Calu3 (cell line): ENCODE results near the gene ABHD18. TPM values are rescaled to one million over a fixed set of nuclear protein-coding genes. Genes with fewer than 3 reads are reported as not detected.
"Not testable (repeated sequence)": the region's sequence is repeated elsewhere in the genome, so short reads cannot be mapped to it uniquely, and the experiment has no call there.

Experiments used
- BruUV-seq: library from RNA; stranded (reverse); fragments of 400-500 nt; replicated peaks from 2 replicates; lab custom pipeline; 2021; lab: Mats Ljungman, UMichigan
- CTCF ChIA-PET: fragments of 300-600 bp; sonication (Branson Sonifier 250); formaldehyde crosslinking; loops from one replicate; lab custom pipeline; 2022; ENCODE audit warnings: antibody characterized with exemption; lab: Charles Lee
- DNase-seq: peaks from one replicate; pipeline ENCODE4 v3.0.0; 2022
- H3K27ac Mint-ChIP-seq: one replicate; pipeline ENCODE4 v1.8.0; 2022; ENCODE audit warnings: mixed read lengths; ENCODE audit not compliant: unreplicated experiment
- H3K27me3 Mint-ChIP-seq: one replicate; pipeline ENCODE4 v1.8.0; 2022; ENCODE audit warnings: mixed read lengths; ENCODE audit not compliant: unreplicated experiment
- H3K36me3 Mint-ChIP-seq: one replicate; pipeline ENCODE4 v1.8.0; 2022; ENCODE audit warnings: mild to moderate bottlenecking, moderate library complexity, mixed read lengths; ENCODE audit not compliant: insufficient read depth, unreplicated experiment
- H3K4me1 Mint-ChIP-seq: one replicate; pipeline ENCODE4 v1.8.0; 2022; ENCODE audit warnings: mild to moderate bottlenecking, low read depth, mixed read lengths; ENCODE audit not compliant: unreplicated experiment
- H3K4me3 Mint-ChIP-seq: one replicate; pipeline ENCODE4 v1.8.0; 2022; ENCODE audit warnings: mild to moderate bottlenecking, low read depth, moderate library complexity, mixed read lengths; ENCODE audit not compliant: unreplicated experiment
- H3K9me3 Mint-ChIP-seq: one replicate; pipeline ENCODE4 v1.8.0; 2022; ENCODE audit warnings: low read depth, mixed read lengths; ENCODE audit not compliant: unreplicated experiment
- intact Hi-C: fragments of 100-400 bp; cut with micrococcal nuclease; formaldehyde crosslinking; loops from one replicate; pipeline ENCODE4 v1.10.0; 2022; ENCODE audit not compliant: unreplicated experiment
- total RNA-seq: library from RNA; stranded (reverse); gene quantifications from 2 replicates; pipeline ENCODE4 v1.2.3, GENCODE V29; 2022
- TF ChIP-seq, protein P1 (sequence below): fragments of 200-600 bp; IDR thresholded peaks from one replicate; pipeline ENCODE4 v1.8.0; 2022; ENCODE audit warnings: antibody characterized with exemption; ENCODE audit not compliant: unreplicated experiment

ABHD18 gene
- total RNA-seq, 1 experiment from 2014 or later: 7.3 TPM

DNA sequence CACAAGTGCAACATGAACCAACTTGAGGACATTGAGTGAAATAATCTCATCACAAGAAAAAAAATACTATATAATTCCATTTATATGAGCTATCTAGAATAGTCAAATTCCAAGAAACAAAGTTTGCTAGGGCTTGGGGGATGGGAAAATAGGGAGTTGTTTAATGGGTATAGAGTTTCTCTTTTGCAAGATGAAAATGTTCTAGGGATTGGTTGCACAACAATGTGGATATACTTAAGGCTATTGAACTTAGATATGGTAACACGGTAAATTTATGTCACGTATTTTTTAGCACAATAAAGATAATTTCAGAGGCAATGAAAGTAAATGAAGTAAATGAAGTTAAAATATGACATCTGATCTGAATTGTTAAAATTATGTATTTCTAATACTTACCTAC is 8.1 kb upstream of the ABHD18 start:
- TF ChIP-seq, protein P1, sequence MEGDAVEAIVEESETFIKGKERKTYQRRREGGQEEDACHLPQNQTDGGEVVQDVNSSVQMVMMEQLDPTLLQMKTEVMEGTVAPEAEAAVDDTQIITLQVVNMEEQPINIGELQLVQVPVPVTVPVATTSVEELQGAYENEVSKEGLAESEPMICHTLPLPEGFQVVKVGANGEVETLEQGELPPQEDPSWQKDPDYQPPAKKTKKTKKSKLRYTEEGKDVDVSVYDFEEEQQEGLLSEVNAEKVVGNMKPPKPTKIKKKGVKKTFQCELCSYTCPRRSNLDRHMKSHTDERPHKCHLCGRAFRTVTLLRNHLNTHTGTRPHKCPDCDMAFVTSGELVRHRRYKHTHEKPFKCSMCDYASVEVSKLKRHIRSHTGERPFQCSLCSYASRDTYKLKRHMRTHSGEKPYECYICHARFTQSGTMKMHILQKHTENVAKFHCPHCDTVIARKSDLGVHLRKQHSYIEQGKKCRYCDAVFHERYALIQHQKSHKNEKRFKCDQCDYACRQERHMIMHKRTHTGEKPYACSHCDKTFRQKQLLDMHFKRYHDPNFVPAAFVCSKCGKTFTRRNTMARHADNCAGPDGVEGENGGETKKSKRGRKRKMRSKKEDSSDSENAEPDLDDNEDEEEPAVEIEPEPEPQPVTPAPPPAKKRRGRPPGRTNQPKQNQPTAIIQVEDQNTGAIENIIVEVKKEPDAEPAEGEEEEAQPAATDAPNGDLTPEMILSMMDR: no peak
- Mint-ChIP-seq H3K9me3 (no peaks in the 10 kb centered on the region), H3K4me1 (no peaks in the 10 kb centered on the region), H3K27me3 (no peaks in the 10 kb centered on the region), H3K36me3 (peaks cover 7% of the 10 kb centered on the region), H3K4me3 (no peak overlapping the region), H3K27ac (no peak overlapping the region)
- no TSS peak for BruUV-seq
- DNase-seq: no peak
- intact Hi-C loops: no loop called here
- CTCF ChIA-PET: no interaction called here

DNA sequence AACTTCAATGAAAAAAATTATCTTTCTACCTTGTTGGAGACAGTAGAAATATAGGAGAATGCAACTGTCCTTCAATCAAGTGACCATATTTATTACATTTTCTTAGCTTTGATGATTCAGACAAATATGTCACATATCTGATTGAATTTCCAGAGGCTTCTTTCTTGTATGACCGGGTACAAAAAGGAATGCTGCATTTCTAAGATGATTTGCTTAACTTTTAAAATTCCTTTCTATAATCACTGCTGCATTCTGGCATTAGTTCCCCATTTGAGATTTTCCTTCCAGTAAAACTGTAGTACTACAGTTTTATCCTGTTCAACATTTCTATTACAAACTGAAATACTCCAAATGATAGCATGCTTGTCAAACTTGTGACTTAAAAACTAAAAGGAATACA is 5.4 kb upstream of the ABHD18 start:
- Mint-ChIP-seq H3K9me3 (no peaks in the 10 kb centered on the region), H3K27me3 (no peaks in the 10 kb centered on the region), H3K4me3 (no peak overlapping the region), H3K4me1 (no peaks in the 10 kb centered on the region), H3K36me3 (peaks cover 25% of the 10 kb centered on the region), H3K27ac (no peak overlapping the region)
- intact Hi-C loops: loop anchor here (10.0 kb wide), 1 partner anchor 105 kb away; the partner anchor contains the start of gene LARP1B
- no peak for DNase-seq
- no TSS peak for BruUV-seq
- CTCF ChIA-PET: no interaction called here
- TF ChIP-seq, protein P1: no peak

DNA sequence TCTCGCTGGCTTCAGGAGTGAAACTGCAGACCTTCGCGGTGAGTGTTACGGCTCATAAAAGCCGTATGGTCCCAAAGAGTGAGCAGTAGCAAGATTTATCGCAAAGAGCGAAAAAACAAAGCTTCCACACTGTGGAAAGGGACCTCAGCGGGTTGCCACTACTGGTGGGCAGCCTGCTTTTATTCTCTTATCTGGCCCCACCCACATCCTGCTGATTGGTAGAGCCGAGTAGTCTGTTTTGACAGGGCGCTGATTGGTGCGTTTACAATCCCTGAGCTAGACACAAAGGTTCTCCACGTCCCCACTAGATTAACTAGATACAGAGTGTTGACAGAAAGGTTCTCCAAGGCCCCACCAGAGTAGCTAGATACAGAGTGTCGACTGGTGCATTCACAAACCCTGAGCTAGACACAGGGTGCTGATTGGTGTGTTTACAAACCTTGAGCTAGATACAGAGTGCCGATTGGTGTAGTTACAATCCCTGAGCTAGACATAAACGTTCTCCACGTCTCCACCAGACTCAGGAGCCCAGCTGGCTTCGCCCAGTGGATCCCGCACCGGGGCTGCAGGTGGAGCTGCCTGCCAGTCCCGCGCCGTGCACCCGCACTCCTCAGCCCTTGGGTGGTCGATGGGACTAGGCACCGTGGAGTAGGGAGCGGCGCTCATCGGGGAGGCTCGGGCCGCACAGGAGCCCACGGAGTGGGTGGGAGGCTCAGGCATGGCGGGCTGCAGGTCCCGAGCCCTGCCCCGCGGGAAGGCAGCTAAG is 1.4 kb upstream of the ABHD18 start:
- CTCF ChIA-PET, H3K4me1 Mint-ChIP-seq, H3K9me3 Mint-ChIP-seq, H3K27me3 Mint-ChIP-seq, BruUV-seq, H3K27ac Mint-ChIP-seq: not testable (repeated sequence)
- H3K4me3 Mint-ChIP-seq: peak overlapping the region; percentile 95
- H3K36me3 Mint-ChIP-seq: peaks cover 31% of the 10 kb centered on the region
- peak; percentile 3 for DNase-seq
- intact Hi-C loops: loop anchor here (10.0 kb wide), 1 partner anchor 101 kb away; the partner anchor contains the start of gene LARP1B

DNA sequence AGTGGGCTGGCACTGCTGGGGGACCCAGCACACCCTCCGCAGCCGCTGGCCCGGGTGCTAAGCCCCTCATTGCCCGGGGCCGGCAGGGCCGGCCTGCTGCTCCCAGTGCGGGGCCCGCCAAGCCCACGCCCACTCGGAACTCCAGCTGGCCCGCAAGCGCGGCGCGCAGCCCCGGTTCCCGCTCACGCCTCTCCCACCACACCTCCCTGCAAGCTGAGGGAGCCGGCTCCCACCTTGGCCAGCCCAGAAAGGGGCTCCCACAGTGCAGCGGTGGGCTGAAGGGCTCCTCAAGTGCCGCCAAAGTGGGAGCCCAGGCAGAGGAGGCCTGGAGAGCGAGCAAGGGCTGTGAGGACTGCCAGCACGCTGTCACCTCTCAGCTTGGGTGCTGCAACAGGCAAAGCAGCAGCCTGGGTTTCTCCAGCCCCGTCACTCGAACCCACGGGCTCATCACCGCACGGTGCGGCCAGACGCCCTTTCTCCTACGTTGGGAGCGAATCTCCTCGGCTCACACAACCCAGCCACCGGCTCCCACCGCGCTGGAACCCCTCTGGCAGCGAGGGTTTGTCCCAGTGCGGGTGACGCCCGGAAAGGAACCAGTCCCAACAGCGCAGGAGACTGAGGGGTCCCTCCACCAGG is 662 bp upstream of the ABHD18 start:
- CTCF ChIA-PET: interaction anchor here (0.5 kb wide), 1 partner anchor 13 kb away, joined by 3 read pairs; no protein-coding TSS in a partner anchor
- peaks cover 31% of the 10 kb centered on the region for H3K36me3 Mint-ChIP-seq
- DNase-seq, H3K4me1 Mint-ChIP-seq, H3K9me3 Mint-ChIP-seq, H3K27me3 Mint-ChIP-seq: not testable (repeated sequence)
- TSS peak; percentile 16 for BruUV-seq
- H3K27ac Mint-ChIP-seq: peak overlapping the region; percentile 95
- peak overlapping the region; percentile 95 for H3K4me3 Mint-ChIP-seq
- intact Hi-C loops: loop anchor here (10.0 kb wide), 1 partner anchor 100 kb away; the partner anchor contains the start of gene LARP1B

DNA sequence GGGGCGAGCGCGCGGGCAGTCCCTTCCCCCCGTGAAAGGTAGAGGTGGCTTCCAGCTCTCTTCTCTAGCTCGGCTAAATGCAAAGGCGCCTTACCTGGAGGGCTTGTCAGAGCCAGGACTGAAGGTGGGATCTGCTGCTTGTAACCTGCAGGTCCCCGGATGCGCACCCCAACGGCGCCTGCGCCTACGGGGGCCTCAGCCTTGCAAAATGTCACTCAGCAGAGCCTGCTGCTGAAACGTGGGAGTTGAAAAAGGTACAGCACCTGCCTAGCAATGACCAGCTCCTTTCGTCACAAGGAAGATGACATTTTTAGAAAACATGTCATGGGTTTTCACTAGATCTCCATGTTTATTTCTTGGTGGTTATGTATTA is 583 bp downstream of the ABHD18 start:
- TF ChIP-seq, protein P1: no peak
- Mint-ChIP-seq H3K27me3 (no peaks in the 10 kb centered on the region), H3K4me1 (no peaks in the 10 kb centered on the region), H3K4me3 (peak overlapping the region; percentile 95), H3K36me3 (peaks cover 31% of the 10 kb centered on the region), H3K27ac (peak overlapping the region; percentile 95), H3K9me3 (no peaks in the 10 kb centered on the region)
- CTCF ChIA-PET: interaction anchor here (1.0 to 1.1 kb wide), 2 partner anchors 95 to 331 kb away, joined by 3 read pairs; partner anchors contain the start of gene LARP1B
- TSS peak; percentile 42 for BruUV-seq
- DNase-seq: peak; percentile 42
- intact Hi-C loops: loop anchor here (10.0 kb wide), 1 partner anchor 99 kb away; the partner anchor contains the start of gene LARP1B
